Ishikawa (cell line): ENCODE results near the gene SLC43A3.

ENCODE experiments used
- CEBPB ChIP-seq: IDR thresholded peaks from 2 replicates; pipeline ENCODE4 v1.6.1; 2012
- CREB1 ChIP-seq: IDR thresholded peaks from 2 replicates; pipeline ENCODE4 v1.6.1; 2012; ENCODE audit warnings: low read depth
- EGR1 ChIP-seq: IDR thresholded peaks from 2 replicates; pipeline ENCODE4 v1.6.1; 2012
- EP300 ChIP-seq: IDR thresholded peaks from 2 replicates; pipeline ENCODE4 v1.6.1; 2012; ENCODE audit warnings: borderline replicate concordance
- FOXM1 ChIP-seq: IDR thresholded peaks from 2 replicates; pipeline ENCODE4 v1.6.1; 2012; ENCODE audit warnings: low read depth, borderline replicate concordance
- MAX ChIP-seq: IDR thresholded peaks from 2 replicates; pipeline ENCODE4 v1.6.1; 2012
- NFIC ChIP-seq: IDR thresholded peaks from 2 replicates; pipeline ENCODE4 v1.6.1; 2012
- RAD21 ChIP-seq: IDR thresholded peaks from 2 replicates; pipeline ENCODE4 v1.6.1; 2012; ENCODE audit warnings: low read depth
- REST ChIP-seq: IDR thresholded peaks from 2 replicates; pipeline ENCODE4 v1.6.1; 2012; ENCODE audit warnings: low read depth, mild to moderate bottlenecking
- TAF1 ChIP-seq: IDR thresholded peaks from 2 replicates; pipeline ENCODE4 v1.6.1; 2012; ENCODE audit warnings: low read depth, mild to moderate bottlenecking
- TCF12 ChIP-seq: IDR thresholded peaks from 2 replicates; pipeline ENCODE4 v1.6.1; 2012; ENCODE audit warnings: low read depth
- TEAD4 ChIP-seq: IDR thresholded peaks from 2 replicates; pipeline ENCODE4 v1.6.1; 2012
- USF1 ChIP-seq: IDR thresholded peaks from 2 replicates; pipeline ENCODE4 v1.6.1; 2012
- YY1 ChIP-seq: IDR thresholded peaks from 2 replicates; pipeline ENCODE4 v1.6.1; 2012; ENCODE audit warnings: low read depth
- ZBTB7A ChIP-seq: IDR thresholded peaks from 2 replicates; pipeline ENCODE4 v1.6.1; 2012; ENCODE audit warnings: low read depth

The SLC43A3 gene

GRCh38 chr11:57373146-57373545, 53.8 kb downstream of the SLC43A3 start:
- TF ChIP-seq EP300 (no peak), TAF1 (no peak), NFIC (no peak), ZBTB7A (no peak), TEAD4 (no peak), FOXM1 (no peak), YY1 (no peak), MAX (no peak), CEBPB (no peak), TCF12 (no peak), EGR1 (no peak), CREB1 (no peak), REST (no peak), RAD21 (no peak)

- TF ChIP-seq CEBPB: no peak
- no peak for TF ChIP-seq NFIC
- no peak for TF ChIP-seq ZBTB7A
- no peak for TF ChIP-seq CREB1
- TF ChIP-seq TCF12: no peak
- TF ChIP-seq REST: no peak
- no peak for TF ChIP-seq TAF1
- TF ChIP-seq MAX: no peak
- no peak for TF ChIP-seq TEAD4
- TF ChIP-seq EP300: no peak
- no peak for TF ChIP-seq USF1
- no peak for TF ChIP-seq FOXM1
- no peak for TF ChIP-seq RAD21
- no peak for TF ChIP-seq YY1
- no peak for TF ChIP-seq EGR1
Observed at GRCh38 chr11:57370941-57371340, 56.0 kb downstream of the SLC43A3 start.

- no peak for TF ChIP-seq TCF12
- no peak for TF ChIP-seq CREB1
- no peak for TF ChIP-seq CEBPB
- no peak for TF ChIP-seq EP300
- no peak for TF ChIP-seq ZBTB7A
- TF ChIP-seq FOXM1: no peak
- TF ChIP-seq USF1: no peak
- no peak for TF ChIP-seq TAF1
- TF ChIP-seq TEAD4: no peak
- TF ChIP-seq REST: no peak
- TF ChIP-seq RAD21: no peak
- no peak for TF ChIP-seq EGR1
Observed at GRCh38 chr11:57370251-57370650, 56.7 kb downstream of the SLC43A3 start.

- TF ChIP-seq ZBTB7A: no peak
- TF ChIP-seq CREB1: no peak
- no peak for TF ChIP-seq NFIC
- TF ChIP-seq CEBPB: no peak
- no peak for TF ChIP-seq EP300
- no peak for TF ChIP-seq REST
- TF ChIP-seq TCF12: no peak
- TF ChIP-seq RAD21: no peak
- TF ChIP-seq FOXM1: no peak
- TF ChIP-seq TEAD4: no peak
Observed at GRCh38 chr11:57368845-57369232, 58.1 kb downstream of the SLC43A3 start.
